CD1c-positive myeloid dendritic cell (primary cell): ENCODE measurements around the gene IMMP2L.

Experiments used
- DNase-seq: peaks from one replicate; pipeline ENCODE4 v3.0.0-alpha.2; 2016; ENCODE audit errors: extremely low spot score

IMMP2L gene

GRCh38 chr7:111159426-111159825 is 402.9 kb downstream of the IMMP2L start:
- DNase-seq: no peak

DNA sequence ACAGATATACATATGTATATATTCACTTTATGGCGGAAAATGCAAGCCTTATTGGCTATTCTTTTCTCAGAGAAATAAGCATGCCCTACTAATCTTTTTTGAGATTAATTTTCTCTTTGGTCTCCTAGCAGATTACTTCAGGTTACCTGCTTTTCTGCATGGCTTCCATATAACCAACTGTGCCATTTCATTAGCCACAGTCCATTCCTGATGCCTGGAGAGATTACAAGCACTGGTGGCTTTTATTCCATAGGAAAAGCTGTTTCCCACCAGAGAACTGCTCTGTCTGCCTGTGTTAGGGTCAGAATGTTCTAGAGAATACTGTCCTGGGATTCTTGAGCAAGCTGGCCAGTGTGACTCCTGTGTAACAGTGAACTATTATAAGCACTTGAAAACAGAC is 411.6 kb downstream of the IMMP2L start:
- no peak for DNase-seq

- no peak for DNase-seq
Measured at GRCh38 chr7:111147708-111148533, 414.4 kb downstream of the IMMP2L start.

DNA sequence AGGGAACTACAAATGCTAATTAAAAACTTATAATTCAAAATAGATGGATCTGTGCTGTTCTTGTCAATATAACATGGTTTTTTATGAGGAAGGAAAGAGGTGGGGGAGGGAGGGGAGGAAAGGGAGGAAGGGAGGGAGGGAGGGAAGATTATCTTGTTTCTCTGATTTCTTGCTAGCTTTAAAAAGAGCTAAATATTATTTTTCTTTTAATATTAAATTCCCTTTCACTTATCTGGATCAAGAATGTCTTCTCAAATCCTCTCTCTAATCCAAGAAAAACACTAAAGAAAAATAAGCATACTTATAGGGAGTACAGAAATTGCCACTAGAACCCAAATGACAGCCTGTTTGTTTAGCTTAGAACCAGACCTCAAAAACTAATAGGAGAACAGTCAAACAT is 416.2 kb downstream of the IMMP2L start:
- no peak for DNase-seq

DNA sequence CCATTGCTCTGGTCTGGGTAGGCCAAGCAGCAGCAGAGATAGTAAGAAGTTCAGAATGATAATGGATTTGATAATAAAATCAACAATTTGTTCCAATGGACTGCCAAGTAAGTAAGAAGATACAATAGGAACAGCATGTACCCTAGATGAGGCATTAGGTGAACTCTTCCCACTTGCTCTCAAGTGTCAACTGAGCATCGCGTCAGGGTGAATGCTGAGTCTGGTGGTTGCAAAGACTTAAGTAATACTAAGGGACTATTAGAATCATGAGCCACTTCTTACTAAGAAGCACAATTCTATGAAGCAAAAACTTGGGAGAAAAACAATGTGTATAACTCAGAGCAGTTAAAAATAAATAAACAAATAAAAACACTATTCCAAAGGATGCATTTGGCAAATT is 416.8 kb downstream of the IMMP2L start:
- no peak for DNase-seq

DNA sequence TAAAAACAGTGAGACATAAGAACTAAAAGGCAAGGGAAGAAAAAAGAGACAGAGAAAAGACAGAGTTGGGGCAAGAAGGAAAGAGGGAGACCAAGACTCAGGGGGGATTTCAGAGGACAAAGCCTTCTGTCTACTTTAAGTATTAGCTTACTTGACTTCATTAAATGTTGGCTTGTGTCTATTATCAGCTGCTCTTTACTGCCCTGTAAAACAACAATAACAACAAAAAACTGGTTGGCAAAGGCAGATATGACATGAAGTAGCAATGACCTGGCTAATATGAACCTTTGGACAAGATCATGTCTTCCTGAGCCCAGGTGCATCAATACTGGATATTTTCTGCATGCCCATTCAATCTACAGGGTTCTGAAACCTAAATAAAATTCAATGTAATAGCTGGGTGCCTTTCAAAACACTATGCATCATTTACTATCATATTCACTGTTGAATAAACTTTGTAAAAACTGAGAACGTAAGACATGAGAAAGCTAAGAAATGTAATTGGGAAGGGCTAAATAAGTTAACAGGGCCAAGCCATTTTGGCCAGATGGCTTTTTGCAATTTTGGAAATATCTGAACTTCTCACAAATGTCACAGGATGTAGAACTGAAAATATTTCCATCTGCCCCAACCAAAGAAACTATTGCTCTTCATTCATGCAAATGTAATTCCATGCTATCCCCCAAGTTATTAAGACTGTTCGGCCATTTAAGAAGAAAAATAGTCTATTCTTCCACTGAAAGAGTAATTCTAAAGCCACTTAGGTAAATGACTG is 422.0 kb downstream of the IMMP2L start:
- DNase-seq: no peak

DNA sequence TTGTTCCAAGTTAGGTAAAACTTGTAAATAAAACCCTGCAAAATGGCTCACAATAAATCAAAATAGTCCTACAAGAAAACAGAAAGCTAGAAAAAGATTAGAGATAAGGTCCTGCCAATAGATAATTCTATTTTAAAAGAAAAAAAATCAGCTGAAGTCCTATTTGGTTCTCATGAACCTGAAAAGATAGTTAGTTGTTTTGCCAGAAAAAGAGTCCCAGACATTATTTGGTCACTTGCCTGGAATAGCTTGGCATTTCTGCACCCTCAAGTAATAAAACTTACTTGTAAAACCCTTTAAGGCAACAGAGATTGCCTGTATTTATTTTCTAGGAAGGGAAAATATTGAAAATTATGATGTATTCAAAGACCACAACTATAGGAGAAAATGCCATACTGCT is 423.7 kb downstream of the IMMP2L start:
- DNase-seq: no peak

DNA sequence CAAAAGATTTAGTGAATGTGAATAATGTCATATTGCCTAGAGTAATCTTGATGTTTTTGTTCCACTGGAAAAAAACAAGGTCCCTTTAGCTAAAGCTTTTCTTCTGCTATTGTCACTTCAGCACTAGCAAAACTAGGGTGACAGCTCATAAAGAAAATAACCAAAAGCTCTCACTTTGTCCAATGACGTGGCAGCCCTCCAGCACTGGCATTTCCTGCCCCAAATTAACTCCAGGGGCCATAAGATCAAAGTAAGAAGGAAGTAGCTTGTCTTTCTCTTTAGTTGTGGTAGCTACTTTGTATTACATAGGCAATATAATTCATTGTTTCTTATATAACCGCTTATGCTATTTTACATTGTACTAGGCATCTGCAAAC is 424.1 kb downstream of the IMMP2L start:
- DNase-seq: peak; percentile 56

DNA sequence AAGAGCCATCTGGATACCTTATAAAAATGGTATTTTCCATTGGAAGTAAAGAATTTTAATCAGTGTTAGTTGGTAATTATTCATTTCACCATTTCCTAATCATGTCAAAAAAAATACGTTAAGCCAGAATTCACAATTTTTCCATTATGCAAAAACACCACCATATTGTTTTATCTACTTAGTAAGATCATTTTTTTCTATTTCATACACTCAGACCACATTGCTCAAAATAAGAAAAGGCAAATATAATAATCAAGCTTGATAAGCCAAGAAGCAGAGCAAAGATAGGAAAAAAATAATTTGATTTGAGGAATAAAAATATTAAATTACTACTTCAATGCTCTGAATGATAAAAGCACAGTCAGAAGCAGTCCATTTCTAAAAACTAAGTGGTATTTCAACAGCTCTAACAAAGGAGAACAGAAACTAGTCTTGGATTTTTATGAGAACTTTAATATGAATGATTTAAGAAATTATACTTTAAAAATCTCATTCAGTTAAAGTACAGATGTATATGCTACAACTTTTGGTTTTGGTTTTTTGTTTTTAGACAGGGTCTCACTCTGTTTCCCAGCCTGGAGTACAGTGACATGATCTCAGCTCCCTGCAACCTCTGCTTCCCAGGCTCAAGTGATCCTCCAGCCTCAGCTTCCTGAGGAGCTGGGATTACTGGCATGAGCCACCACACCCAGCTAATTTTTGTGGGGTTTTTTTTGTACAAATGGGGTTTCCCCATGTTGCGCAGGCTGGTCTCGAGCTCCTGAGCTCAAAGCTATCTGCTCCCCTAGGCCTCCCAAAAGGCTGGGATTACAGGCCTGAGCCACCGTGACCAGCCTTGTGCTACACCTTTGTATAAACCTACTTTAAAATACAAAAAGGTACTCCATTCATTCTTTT is 424.7 kb downstream of the IMMP2L start:
- DNase-seq: peak; percentile 51

GRCh38 chr7:111132833-111133232 is 429.5 kb downstream of the IMMP2L start:
- DNase-seq: no peak

DNA sequence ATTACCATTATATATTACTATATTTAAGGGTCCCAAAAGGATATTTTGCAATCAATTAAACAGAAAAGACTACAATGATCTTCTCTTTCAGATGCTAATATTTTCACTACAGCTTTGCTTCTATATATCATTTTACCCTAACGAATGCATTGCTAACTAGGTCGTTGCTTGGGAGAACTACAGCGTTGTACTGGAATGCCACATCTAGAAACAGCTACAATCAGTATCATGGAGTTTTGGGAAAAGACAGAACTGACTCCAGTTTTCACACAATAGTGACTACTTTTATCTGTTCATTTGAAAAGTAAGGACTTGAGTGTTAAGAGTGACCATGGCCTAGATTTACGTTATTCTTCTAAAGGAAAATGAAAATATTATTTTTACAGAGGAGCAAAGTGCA is 432.9 kb downstream of the IMMP2L start:
- DNase-seq: no peak

GRCh38 chr7:111126987-111127386 is 435.3 kb downstream of the IMMP2L start:
- DNase-seq: no peak

DNA sequence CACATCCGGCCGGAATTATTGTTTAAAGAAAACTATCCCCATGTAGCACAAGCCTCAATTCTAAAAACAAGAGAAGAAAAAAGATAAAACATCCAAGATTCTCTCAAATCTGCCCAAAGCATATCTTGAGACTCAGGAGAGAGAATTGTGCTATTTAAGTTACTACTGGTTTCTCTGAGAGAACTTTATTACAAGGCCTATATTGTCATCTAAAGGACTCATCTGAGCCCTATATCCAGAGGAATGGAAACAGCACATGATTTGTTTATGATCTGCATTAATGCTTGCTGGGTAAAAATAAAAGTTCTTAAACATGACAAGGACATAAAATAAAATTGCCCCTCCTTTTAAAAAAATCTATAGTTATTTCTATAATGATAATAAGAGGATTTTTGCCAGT is 446.3 kb downstream of the IMMP2L start:
- no peak for DNase-seq

DNA sequence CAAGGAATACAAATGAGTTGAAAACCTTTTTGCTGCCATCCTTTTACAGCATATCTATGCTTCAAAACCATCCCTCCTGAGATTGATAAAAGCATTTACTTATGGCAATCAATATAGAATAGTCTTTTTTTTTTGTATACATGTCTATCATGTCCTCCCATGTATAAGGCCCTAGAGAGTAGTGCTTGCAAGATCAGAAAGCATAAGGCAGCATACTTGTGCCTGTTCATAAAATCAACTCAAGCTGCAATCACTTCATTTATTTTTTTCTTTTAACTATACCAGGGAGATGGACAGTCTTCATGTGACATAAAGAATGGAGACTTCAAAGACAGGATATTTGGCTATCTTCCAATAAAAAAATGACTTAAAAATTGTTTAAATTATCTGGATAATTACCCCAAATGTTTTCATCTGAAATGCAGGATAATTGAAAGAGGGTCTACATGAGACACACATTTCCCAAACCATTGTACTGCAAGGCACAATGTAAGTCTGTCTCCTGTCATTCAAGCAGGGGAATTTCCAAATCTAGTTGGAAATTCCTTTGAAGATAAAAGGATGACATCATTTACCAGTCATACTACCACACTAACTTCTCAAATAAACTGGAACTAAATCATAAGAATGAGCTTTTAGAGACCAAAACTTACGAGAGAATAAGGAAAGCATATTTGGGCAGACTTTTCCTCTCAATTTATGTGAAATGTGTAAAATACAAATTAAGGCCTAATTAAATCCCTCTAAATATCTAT is 448.9 kb downstream of the IMMP2L start:
- no peak for DNase-seq

- DNase-seq: no peak
Measured at GRCh38 chr7:111112439-111112838, 449.9 kb downstream of the IMMP2L start.

DNA sequence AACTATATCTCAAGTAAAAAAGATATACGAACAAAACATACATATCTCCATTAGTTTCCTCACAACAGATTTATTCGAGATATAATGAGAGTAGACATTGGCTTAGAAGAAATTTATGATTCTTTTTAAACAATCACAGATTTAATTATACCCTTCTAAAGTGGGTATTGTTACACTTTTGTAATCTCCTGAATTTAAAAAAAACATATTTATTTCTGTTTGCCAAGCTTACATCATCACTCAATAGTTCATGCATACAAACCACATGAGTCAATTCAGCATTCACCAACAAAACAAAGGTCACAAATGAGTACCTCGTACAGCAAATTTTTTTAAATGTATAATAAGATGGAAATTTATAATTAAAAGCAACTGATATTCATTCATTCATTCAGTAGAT is 453.8 kb downstream of the IMMP2L start:
- DNase-seq: no peak

DNA sequence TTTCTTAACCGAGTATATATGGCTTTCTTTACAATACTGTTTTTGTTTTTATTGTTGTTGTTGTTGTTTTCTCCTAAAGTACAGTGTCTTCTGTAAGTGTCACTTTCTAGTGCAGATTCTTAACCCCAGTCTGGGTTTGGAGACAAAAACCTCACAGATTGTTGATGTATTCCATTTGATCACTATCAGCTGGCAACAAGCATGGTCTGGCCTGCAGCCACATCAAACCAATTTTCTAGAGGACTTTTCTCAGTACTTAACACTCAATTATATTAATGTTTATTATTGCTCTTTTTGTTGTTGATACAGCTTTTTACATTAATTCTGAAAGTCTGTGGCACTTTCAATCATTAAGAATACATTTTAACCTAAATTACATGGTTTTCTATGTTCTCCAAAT is 454.3 kb downstream of the IMMP2L start:
- no peak for DNase-seq

DNA sequence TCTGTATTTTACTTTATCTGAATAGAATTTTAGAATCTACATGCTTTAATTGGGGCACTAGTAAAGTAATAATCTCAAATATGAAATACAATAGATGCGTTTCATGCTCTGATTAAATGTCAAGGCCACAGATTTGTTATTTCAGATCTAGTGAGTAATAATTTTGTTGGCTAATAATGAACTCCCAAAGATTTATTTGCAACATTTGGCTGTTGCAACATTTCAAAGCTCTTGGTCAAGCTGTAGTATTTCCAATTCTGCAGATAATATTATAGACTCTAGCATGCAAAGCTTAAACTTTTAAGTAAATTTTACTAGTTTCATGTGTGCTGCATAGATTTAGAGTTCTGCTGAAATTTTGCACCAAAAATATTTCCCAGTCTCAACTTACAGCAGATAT is 454.7 kb downstream of the IMMP2L start:
- no peak for DNase-seq

DNA sequence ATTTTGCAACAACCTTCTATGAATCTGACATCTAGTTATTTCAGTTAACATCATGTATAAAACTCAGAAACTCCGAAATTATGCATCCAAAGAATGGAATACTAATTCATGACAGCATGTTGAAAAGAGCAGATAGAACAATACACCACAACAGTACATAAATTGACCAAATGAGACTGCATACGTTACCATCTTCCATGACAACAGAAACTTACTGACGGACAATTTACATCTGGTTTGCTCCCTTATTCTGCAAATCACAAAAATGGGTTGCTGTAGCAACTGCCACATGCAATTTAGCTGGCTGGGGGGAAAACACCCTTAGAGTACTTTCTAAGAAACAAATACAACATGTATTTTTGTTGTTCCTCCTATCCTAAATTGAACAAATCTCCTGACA is 457.0 kb downstream of the IMMP2L start:
- no peak for DNase-seq

- no peak for DNase-seq
Measured at GRCh38 chr7:111104710-111105109, 457.6 kb downstream of the IMMP2L start.

GRCh38 chr7:111103678-111104274 is 458.5 kb downstream of the IMMP2L start:
- DNase-seq: no peak
